ENCODE data around the gene RSPH3. TPM values are rescaled to one million over a fixed set of nuclear protein-coding genes. Genes with fewer than 3 reads are reported as not detected.

The RSPH3 gene
- total RNA-seq, 4 donors from 2014 or later: 1.2 to 9.5 (median 6.1) TPM

DNA sequence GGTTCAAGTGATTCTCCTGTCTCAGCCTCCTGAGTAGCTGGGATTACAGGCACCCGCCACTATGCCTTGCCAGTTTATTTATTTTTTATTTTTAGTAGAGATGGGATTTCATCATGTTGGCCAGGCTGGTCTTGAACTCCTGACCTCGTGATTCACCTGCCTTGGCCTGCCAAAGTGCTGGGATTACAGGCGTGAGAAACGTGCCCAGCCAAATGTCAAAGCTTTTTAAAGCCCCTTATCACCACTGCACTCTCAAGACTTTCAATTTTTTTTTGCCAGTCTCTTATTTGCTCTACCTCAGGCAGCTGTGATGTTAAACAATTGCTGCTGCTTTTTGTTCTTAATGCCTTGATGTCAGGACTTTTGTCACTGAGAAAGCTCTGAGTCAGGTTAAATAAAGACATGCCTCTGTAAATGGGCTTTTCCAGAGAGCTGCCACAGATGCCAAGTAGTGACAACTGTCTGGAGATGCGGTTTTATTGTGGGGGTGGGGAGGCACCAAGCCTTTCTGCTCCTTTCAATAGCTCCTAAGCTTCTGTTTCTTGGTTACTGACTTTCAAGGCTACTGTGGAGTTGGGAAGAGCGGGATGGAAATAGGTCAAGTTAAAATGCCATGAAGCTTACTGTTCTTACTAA is 29.2 kb downstream of the RSPH3 start:
- Histone ChIP-seq H3K27me3 (no peaks in the 10 kb centered on the region), H3K9me3 (no peaks in the 10 kb centered on the region), H3K36me3 (no peaks in the 10 kb centered on the region), H3K4me3 (no peak overlapping the region), H3K4me1 (no peaks in the 10 kb centered on the region), H3K27ac (no peak overlapping the region)
- no peak for DNase-seq
- no peak for TF ChIP-seq POLR2A (IDR thresholded peaks at IDR 0.05)
- TF ChIP-seq, protein P1, sequence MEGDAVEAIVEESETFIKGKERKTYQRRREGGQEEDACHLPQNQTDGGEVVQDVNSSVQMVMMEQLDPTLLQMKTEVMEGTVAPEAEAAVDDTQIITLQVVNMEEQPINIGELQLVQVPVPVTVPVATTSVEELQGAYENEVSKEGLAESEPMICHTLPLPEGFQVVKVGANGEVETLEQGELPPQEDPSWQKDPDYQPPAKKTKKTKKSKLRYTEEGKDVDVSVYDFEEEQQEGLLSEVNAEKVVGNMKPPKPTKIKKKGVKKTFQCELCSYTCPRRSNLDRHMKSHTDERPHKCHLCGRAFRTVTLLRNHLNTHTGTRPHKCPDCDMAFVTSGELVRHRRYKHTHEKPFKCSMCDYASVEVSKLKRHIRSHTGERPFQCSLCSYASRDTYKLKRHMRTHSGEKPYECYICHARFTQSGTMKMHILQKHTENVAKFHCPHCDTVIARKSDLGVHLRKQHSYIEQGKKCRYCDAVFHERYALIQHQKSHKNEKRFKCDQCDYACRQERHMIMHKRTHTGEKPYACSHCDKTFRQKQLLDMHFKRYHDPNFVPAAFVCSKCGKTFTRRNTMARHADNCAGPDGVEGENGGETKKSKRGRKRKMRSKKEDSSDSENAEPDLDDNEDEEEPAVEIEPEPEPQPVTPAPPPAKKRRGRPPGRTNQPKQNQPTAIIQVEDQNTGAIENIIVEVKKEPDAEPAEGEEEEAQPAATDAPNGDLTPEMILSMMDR (IDR thresholded peaks at IDR 0.05): no peak
- intact Hi-C loops (cut with DNase I; ENCODE audit: low total_unique reads): no loop called here

DNA sequence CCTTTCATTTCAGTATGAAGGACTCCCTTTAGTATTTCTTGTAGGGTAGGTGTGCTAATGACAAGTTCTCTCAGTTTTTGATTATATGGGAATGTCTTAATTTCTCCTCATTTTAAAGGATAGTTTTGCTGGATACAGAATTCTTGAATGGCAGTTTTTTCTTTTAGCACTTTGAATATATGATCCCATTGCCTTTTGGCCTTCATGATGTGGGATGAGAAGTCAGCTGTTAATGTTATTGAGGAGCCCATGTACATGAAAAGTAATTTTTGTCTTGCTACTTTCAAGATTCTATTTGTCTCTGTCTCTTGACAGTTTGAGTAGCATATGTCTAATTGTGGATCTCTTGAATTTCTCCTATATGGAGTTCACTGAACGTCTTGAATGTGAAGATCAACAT is 30.9 kb downstream of the RSPH3 start:
- TF ChIP-seq POLR2A (IDR thresholded peaks at IDR 0.05): no peak
- TF ChIP-seq, protein P1 (IDR thresholded peaks at IDR 0.05): no peak

DNA sequence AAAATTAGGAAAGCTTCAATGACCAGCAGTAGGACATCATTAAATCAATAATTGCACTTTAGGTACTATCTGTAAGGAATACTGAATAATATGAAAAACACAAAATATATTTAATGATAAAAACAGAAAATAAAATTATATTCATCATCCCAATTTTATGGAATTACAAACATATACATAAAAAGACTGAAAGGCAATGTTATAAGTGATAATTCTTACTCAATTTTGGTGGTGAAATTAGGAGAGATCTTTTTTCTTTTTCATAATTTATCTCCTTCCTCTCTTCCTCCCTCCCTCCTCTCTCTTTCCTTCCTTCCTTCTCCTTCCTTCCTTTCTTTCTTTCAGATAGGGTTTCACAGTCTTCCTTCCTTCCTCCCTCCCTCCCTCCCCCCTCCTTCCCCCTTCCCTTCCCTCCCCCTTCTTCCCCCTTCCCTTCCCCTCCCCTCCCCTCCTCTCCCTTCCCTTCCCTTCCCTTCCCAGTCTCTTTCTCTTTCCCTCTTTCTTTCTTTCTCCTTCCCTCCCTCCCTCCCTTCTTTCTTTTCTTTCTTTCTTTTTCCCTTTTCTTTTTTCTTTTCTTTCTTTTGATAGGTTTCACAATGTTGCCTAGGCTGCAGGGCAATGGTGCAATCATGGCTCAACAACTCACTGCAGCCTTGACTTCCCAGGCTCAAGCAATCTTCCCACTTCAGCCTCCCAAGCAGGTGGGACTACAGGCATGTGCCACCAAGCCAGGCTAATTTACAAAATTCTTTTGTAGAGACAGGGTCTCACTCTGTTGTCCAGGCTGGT is 36.8 kb downstream of the RSPH3 start:
- H3K4me1 ChIP-seq: no peaks in the 10 kb centered on the region
- H3K27ac ChIP-seq: no peak overlapping the region
- DNase-seq: no peak
- intact Hi-C loops (cut with DNase I; ENCODE audit: low total_unique reads): no loop called here
- H3K27me3 ChIP-seq: no peaks in the 10 kb centered on the region
- no peaks in the 10 kb centered on the region for H3K9me3 ChIP-seq
- no peaks in the 10 kb centered on the region for H3K36me3 ChIP-seq
- no peak overlapping the region for H3K4me3 ChIP-seq
- TF ChIP-seq, protein P1 (IDR thresholded peaks at IDR 0.05): no peak
- no peak for TF ChIP-seq POLR2A (IDR thresholded peaks at IDR 0.05)

More for the DNA sequence above, 30.9 kb downstream of the RSPH3 start:
- Histone ChIP-seq H3K4me1 (no peaks in the 10 kb centered on the region), H3K27me3 (no peaks in the 10 kb centered on the region), H3K9me3 (no peaks in the 10 kb centered on the region), H3K4me3 (no peak overlapping the region), H3K36me3 (no peaks in the 10 kb centered on the region), H3K27ac (no peak overlapping the region)
- intact Hi-C loops (cut with DNase I; ENCODE audit: low total_unique reads): no loop called here
- DNase-seq: no peak

DNA sequence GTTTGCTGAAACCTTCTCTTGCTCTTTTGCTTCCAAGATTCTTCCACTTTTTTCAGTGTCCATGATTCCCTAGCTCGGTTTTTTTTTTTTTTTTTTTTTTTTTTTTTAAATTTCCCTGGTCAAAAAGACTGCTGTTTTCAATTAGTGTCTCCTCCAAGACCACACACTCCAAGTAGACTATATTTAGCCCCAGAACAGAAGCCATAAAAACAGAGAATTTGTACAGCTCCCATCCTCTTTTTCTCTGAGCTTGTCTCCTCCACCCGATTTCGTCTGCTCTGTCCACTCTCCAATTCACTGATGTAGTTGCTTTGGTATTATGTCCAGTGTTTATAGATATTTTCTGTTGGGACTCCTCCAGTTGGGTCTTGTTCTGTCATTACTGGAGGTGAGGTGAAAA is 37.6 kb downstream of the RSPH3 start:
- H3K27me3 ChIP-seq: no peaks in the 10 kb centered on the region
- no peak for DNase-seq
- H3K27ac ChIP-seq: no peak overlapping the region
- H3K9me3 ChIP-seq: no peaks in the 10 kb centered on the region
- intact Hi-C loops (cut with DNase I; ENCODE audit: low total_unique reads): no loop called here
- no peaks in the 10 kb centered on the region for H3K4me1 ChIP-seq
- TF ChIP-seq POLR2A (IDR thresholded peaks at IDR 0.05): no peak
- TF ChIP-seq, protein P1 (IDR thresholded peaks at IDR 0.05): no peak
- H3K36me3 ChIP-seq: no peaks in the 10 kb centered on the region
- no peak overlapping the region for H3K4me3 ChIP-seq

DNA sequence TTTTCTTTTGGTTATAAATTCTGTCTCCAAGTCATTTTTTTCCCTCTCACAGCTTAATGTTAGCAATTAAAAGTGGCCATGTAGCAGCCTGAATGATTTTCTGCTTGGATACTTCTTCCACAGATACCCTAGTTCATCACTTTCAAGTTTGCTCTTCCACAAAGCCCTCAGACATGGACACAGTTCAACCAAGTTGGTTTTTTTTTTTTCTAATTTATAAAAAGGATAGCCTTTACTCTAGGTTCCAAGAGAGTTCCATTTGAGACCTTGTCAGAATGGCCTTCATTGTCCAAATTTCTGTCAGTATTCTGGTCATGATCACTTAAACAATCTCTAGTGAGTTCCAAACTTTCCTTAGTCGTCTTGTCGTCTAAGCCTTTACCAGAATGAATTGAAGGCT is 40.0 kb downstream of the RSPH3 start:
- Histone ChIP-seq H3K27ac (no peak overlapping the region), H3K36me3 (no peaks in the 10 kb centered on the region), H3K4me3 (no peak overlapping the region), H3K9me3 (no peaks in the 10 kb centered on the region), H3K4me1 (no peaks in the 10 kb centered on the region), H3K27me3 (no peaks in the 10 kb centered on the region)
- DNase-seq: no peak
- no peak for TF ChIP-seq POLR2A (IDR thresholded peaks at IDR 0.05)
- TF ChIP-seq, protein P1 (IDR thresholded peaks at IDR 0.05): no peak
- intact Hi-C loops (cut with DNase I; ENCODE audit: low total_unique reads): no loop called here

Data from uterus (tissue), 4 donors.